ENCODE results near the gene BIRC5.
"Not testable (repeated sequence)": the region's sequence is repeated elsewhere in the genome, so short reads cannot be mapped to it uniquely, and the experiment has no call there.

Gene BIRC5

DNA sequence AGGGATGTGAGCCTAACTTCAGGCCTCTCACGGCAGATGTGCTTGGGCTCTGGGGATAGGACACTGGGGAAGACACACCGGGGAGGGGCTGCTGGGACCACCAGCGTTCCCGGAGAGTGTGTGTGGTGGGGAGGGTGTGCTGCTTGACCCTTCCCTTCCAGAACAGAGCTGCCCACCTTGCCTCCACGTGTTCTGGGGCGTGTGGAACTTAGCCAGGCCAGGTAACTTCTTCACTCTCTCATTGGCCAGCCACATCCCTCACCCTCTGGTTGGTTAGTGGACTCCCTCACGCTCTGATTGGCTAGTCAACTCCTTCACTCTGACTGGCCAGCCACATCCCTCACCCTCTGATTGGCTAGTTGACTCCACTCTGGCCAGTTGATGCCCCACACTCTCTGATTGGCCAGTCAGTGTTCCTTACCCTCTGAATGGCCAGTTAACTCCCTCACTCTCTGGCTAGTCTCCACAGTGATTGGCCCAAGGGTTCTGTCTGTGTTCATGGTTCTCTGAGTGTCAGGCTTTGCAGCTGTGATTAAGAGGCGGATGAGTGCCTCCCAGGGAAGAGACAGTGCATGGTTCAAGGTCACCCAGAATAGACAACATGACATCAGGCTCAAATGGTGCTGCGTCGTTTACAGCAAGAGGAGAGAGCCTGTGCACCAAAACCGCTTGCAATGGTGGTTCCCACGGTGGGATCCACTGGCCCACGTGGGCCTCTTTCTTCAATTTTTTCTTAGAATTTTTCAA lies 27.4 kb downstream of the BIRC5 start:
- DNase-seq, result no peak

DNA sequence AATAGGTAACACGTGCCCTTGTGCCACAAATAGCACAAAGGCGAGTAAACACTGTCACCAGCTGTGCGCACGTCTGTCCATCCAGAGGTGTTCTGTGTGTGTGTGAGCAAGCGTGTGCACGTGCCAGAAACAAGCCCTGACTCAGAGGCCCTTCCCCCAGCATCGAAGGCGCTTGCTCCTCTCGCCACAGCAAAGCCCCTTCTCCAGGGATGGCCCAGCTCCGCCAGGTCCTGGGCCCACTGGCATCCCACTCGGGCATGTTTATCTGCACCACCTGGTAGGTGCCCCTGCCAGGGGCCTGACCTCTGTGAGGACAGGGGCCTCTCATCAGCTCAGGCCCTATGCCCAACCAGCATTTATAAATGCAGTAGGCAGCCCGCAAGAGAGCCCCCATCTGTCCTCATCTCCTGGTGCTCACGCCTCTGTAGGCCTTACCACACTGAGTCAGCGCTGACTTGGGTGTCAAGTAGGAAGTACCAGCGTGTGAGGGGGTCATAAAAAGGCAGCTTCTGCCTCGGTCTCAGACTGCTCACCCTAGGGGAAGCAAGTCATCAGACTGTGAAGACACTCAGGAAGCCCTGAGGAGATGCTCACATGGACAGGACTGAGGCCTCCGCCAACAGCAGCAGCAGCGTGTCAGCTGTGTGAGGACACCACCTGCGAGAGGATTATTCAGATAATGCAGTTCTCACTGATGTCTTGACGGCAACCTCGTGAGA lies 28.1 kb downstream of the BIRC5 start:
- DNase-seq, result no peak

DNA sequence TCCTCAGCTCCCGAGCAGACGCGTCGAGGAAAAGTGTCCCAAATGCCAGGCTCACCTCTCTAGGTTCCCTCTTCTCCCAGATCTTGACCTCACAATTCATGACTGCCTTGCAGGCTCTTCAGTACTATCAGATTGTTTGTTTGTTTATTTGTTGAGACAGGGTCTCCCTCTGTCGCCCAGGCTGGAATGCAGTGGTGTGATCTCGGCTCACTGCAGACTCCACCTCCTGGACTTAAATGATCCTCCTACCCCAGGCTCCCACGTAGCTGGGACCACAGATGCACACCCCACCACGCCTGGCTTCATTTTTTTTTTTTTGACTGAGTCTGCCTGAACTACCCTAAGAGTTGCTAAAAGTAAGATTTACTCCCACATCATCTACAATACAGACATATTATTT lies 33.3 kb downstream of the BIRC5 start:
- no peak for DNase-seq

DNA sequence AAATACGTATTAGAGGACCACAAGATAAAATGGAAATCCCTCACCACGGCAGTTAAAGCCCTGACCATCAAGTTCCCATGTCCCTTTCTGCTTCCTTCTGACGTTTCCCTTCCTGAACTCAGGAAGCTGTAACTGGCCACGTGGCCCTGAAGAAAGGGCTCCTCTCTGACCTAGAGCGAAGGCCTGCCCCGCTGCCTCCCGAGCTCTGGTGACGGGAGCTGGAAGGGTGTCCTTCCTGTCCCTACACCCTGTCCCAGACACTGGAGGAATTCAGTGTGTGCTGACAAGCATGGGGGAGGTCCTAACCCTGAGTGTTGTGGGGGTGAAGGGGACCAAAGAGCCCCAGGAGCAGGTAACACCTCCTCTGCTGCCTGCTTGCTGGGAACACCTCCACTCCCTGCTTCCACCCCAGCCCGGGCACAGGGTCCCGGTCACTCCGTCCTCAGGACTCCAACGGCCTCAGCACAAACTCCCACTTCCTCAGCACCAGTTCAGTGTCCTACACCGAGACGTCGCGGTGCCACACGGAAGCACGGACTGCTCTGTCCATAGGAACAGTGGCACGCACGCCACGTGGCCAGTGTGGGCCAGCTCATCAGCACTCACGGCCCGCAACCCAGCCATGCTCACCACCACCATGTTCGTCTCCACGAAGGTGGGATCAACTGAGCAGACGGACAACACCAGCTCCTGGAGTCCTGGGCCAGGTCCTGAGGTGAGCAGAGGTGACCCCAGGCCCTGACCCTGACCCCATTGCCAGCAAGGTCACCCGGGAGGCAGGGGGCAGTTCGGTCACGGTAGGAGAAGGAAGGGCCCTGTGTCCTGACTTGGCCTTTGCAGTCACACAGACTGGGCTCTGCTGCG lies 34.2 kb downstream of the BIRC5 start:
- no peak for DNase-seq

DNA sequence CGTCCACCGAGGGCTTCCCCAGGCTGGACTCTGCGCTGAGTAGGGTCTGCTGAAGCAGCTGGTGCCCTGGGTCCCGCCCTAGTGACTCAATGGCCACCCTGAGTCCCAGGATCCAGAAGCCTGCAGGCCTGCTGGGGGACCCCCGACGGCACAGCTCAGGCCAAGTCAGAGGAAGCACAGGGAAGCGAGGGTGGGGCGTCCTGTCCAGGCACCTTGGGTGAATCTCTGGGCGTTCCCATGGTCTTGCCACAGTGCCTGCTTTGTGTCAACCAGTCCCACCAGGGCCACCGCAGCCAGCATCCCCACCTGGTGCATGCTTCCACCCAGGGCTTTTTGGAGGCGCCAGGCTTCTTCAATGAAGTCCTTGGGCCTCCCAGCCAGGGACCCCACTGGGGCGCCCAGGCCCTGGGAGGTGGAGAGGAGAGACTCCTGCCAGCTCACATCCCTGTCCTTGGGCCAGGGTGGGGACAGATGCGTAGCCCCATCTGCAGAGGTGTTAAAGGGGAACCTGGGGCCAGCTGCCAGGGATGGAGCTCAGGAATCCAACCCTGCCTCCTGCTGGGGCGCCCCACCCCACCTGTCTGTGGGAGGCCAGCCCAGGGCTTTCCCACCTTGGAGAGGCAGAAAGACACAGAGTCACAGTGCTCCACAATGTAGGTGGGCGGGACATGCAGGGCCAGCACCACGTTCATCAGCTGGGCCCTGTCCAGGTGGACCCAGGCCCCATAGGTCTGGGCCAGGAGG lies 35.2 kb downstream of the BIRC5 start:
- DNase-seq, result no peak

DNA sequence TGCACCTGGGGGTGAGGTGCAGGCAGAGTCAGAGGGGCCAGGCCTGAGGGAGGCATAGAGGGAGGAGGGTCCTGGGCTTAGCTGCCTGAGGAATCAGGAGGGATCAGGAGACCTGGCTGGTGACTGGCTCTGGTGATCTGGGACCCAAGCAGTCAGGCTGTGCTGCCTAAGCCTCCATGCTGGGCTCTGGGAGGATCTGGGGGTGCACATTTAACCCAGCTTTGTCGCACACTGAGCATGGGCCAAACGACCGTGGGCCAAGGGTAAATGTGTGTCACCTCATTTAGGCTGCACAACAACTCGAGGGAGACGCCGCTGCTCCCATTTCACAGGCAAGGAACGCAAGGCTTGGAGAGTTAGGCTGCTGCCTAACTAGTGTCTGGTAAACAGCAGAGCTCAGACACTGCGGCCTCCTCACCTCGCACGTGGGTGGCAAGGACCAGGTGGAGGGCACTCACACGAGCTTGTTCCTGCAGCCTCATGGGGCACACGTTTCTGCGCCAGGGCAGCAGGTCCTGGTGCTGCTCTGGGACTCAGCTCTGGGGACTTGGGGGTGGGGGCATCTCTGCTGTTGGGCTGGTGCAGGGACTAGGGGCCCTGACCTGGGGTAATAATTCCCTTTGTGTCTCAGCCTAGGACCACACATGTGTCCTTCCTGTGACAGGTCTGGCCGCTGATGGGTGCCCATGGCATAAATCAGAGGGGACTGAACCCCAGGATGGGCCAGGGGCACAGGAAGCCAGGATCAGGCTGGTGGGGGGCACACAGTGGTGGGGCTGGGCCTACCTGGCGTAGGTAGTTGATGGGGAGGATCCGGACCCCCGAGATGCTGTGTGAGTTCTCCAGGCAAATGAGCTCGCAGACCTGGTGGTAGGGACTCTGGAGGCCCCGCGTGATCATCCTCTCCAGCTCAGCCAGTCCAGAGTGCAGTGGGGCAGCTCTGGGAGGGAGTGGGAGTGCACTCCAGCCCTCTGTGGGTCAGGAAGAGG lies 36.1 kb downstream of the BIRC5 start:
- DNase-seq, result no peak

DNA sequence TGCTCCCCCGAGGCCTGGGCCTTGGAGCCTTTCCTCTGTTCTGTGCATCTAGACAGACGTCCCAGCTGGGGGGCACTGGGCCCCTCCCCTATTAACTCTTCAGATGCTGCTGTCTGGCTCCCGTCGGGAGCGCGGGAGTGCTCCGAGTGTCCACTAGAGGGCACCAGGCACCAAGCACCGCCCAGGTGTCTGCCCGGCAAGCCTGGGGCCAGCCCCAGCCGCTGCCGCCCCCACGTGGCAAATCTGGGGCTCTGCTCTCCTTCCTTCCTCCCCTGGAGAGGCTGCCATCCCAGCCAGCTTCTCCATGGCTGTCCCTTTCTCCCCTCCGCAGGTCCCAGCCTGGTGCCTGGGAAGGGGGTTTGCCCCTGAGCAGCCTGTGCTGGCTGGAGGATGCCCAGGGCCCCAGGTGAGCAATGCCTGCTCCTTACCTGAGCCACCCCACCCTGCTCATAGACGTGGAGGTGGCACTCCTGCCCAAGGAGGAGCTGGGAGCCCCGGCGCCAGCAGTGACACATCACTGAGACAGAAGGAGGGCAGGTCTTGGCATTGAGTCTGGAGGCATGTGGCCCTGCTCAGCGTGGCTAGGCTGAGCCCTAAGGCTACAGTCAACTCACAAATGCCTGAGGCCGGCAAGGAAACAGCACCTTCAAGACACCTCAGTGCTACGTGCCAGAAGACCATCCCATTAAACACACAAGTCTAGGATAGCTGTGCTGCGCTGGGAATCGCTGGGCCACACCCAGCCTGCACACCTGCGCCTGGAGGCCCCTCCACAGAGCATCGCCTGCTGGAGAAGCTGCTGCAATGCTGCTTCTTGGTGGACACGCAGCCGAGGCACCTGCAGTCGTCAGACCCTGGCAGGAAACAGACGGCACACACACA lies 37.1 kb downstream of the BIRC5 start:
- DNase-seq, result peak; percentile 76

DNA sequence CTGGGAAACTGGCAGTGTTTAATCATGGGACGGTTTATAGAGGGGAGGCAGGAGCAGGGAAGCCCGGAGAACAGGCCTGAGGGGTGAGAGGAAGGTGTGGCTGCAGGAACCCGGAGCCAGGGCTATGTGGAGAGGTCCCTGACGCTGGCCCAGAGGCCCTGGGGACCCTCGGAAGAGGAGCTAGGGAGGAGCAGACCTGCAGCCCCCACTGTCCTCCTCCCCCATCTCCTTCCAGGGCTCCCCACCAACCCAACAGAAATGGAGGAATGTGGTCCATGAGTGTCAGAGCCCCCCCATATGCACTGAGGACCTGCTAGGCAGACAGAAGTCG lies 37.7 kb downstream of the BIRC5 start:
- DNase-seq, result no peak

DNA sequence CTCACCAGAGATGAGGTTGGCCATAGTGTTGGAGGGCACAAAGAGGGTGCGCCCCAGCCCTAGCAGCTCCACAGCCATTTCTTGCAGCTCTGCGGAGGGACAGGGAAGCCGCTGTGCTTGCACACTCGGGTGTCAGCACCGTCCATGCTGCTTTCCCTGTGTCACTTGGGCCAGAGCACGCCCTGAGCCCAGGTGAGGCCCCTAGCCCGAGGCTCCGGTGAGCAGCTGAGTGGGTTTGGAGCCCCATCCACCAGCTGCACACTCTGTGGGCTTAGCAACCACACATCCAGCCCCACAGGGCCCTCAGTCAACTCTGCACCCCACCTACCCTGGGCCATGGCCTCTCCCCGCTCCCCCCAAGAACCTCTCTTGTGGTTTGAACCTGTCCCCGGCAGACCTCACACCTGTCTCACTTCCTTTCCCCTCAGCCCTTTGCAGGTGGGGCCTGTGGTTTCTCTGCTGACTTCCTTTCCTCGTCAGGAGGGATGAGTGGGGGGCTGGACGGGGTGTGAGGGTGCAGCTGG lies 38.1 kb downstream of the BIRC5 start:
- DNase-seq, result peak; percentile 26

DNA sequence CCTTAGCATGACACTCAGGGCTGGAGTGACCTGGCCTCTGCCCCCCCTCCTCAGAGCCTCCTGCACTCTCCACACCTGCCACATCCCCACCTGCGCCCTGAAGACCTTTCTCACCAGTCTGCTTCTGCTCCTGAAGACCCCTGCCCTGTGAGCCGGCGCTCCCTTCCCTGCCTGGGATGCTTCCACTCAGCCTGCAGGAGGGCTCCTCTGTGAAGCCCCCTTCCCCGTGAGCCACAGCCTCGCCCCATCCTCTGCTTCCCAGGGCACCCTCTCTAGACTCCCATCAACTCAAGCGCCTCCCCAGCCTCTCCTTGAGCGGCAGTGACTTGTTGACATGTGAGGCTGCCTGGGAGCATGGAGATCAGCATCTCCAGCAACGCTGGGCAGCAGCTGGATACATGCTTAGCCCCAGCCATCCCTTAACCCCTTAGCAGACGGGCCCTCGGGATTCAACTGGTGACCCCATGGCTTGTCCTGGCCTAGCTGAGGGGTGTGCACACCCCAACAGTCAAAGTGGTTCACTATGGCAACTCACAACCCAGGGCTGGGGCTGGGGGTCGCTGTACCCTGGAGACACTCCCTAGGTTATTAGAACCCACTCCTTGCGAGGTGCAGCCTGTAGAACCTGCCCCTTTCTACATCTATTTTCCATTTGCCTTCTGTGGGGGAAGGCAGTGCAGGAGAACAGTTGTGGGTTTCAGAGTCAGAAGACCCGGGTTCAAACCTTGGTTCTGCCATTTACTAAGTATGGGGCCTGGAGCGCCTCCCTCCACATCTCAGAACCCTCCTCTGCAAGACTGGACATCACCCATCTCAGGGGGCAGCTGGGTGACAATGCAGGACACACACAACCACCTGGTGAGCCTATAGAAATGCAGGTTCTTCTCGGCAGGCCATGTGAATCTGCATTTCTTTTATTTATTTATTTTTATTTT lies 38.9 kb downstream of the BIRC5 start:
- DNase-seq, result no peak

DNA sequence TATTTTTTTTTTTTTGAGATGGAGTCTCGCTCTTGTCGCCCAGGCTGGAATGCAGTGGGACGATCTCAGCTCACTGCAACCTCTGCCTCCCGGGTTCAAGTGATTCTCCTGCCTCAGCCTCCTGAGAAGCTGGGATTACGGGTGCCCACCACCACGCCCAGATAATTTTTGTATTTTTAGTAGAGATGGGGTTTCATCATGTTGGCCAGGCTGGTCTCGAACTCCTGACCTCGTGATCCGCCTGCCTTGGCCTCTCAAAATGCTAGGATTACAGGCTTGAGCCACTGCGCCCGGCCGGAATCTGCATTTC lies 39.5 kb downstream of the BIRC5 start:
- DNase-seq, result not testable (repeated sequence)

DNA sequence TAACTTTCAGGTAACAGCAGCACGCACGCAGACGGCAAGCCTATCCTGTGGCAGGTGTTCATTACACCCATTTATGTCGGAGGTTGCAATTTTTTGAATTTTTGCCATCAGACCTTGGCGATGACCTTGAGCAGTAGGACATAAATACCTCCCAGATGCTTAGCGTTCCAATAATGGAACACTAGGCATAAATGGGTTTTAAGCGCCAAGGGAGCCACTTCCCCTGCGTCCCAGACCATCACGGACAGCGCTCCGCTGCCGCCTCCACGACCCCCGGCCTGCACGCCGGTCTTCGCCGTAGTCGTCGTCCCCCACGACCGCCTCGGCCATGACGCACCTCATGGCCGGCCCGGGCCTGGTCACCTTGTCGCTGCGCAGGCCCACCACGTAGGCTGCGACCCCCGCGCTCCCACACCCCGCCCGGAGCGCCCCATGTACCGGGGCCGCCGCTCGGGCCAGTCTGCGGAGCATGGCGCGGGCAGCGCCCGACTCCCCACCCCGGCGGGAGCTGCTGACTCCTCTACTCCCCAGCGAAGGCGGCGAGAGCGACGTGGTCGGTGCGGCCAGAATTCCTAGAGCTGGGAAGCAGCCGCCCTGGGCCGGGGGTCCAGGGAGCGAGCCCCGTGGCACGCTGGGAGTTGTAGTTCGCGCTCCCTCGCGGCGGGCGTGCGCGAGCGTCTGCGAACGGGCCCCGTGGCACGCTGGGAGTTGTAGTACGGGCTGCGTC lies 40.1 kb downstream of the BIRC5 start:
- peak; percentile 80 for DNase-seq

DNA sequence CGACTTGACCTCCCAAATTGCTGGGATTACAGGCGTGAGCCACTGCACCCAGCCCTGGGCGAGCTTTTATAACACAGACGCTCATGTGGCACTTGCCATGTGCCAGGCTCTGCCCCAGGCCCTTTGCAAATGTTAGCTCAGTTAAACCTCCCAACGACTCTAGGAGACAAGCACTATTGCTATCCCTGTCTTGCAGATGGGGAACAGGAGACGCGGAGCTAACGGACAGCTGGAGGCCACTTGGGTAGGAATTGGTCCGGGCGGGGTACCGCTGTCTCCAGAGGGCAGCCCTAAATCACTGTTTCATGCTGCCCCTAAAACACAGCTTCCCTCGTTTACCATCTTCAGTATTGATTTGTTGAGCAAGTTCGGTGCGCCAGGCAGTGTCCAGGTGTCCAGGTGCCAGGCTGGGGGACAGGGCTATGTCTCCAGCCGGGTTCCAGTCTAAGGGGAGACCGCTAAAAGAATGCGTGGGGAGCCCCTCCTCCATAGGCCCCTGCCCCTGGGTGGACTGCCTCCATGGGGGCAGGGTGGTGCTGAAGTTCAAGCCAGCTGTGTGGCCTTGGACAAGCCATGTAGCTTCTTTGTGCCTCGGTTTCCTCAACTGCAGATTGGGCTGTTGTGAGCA lies 41.1 kb downstream of the BIRC5 start:
- DNase-seq, result no peak

DNA sequence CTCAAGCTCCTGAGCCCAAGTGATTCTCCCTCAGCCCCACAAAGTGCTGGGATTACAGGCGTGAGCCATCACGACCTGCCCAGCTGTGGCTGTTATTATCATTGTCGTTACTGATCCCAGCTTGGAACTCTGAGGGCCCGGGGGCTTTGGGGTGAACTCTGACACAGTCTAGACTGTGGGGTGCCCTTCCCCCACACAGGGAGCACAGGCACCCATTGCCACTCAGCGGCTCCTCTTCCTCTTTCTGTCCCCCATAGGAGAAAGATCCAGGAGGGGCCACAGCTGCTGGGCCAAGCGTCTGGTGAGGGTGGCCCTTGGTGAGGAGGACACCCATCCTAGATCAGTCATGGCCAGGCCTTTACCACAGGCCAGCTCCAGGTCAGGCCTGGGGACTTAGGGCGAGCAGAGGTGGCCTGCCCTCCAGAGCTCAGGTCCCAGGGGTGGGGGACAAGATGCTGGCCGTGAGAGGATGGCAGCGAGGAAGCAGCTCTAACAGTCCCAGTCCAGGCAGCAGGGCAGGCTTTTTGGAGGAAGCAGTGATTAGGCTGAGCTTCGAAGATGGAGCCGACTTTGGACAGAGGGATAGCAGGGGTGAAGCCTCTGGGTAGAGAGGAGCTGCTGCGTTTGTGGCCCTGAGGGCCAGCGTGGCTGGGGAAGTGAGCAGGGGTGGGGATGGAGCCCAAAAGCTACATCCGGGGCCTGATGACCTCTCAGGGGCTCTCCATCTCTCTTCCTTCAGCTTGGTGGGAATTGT lies 42.1 kb downstream of the BIRC5 start:
- DNase-seq, result no peak

DNA sequence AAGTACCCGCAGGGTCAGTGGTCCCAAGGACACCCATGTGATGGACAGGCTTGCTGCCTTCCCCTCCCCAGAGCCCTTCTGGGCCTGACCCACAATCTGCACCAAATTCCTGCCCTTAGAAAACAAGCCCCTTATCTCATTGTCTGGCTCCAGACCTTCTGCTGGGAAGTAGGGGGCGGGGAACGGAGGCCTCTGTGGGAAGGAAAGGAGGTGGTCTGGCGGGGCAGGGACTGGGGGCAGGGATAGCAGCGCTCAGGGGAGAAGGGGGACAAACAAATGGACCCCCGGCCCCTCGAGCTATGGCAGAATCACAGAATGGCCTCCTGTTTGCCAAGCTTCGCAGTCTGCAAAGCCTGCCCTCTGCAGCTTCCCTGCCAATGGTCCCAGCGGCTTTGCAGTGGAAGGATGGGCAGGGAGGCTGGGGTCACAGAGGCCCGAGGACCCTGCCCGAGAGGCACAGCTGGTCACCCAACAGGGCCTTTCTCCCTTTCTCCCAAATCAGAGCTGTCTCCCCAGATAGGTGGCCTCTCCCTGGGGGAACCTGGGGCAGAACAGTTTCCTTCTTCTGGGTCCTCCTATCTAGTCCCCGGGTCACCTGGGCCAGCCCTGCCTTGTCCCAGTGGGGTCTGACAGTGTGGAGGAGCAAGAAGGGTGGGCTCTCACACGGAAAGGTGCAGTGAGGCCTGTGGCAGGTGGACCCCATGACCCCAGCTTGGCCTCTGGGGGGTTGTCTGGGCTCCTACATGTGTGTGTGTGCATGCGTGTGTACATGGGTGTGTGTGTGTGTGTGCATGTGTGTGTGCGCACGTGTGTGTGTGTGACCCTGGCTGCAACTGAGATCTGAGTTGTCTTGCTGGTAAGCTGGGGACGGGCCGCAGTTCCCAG lies 42.9 kb downstream of the BIRC5 start:
- no peak for DNase-seq

DNA sequence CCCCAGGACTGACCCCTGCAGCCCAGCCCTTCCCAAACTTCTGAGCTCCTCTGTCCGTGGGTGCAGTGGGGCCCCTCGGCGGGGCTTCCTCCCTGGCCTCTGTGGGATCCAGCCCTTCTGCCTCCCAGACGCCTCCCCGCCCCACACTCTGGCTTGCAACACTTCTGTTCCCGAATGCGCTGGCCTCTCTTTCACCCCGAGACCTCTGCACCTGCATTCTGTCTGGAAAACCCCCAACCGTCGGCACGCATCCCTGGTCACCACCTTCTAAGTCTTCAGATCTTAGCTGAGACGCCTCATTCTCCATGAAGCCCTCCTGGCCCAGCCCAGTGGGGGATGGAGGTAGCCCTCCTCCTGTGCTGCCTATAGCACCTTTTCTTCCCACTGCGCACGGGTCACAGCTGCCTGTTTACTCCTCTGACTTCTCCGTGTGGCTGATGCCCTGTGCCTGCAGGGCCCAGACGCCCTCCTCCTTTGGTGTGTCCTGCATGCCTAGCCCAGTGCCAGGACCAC lies 43.8 kb downstream of the BIRC5 start:
- DNase-seq, result peak; percentile 6

Measured in stimulated activated naive CD4-positive, alpha-beta T cell treated with Interleukin-2 at 50 U/mL for 16 hours (primary cell).